GM12878 (cell line): ENCODE results near the gene NDUFS4. TPM values are rescaled to one million over a fixed set of nuclear protein-coding genes. Genes with fewer than 3 reads are reported as not detected.

Experiments
- BCL3 ChIP-seq: IDR thresholded peaks from 2 replicates; pipeline ENCODE4 v1.6.1; 2011; ENCODE audit warnings: borderline replicate concordance, low read depth, mild to moderate bottlenecking, moderate library complexity, low read length; ENCODE audit not compliant: insufficient read depth, poor library complexity, severe bottlenecking
- E4F1 ChIP-seq: fragments of 450-650 bp; IDR thresholded peaks from 2 replicates; pipeline ENCODE4 v1.6.1; 2018; ENCODE audit warnings: borderline replicate concordance, mild to moderate bottlenecking; ENCODE audit not compliant: partially characterized antibody
- FOXK2 ChIP-seq: fragments of 450-650 bp; IDR thresholded peaks from 2 replicates; pipeline ENCODE4 v1.6.1; 2017; ENCODE audit warnings: mild to moderate bottlenecking, moderate library complexity
- HCFC1 ChIP-seq: fragments of 150-350 bp; IDR thresholded peaks from 2 replicates; pipeline ENCODE4 v1.6.1; 2014; ENCODE audit warnings: low read length
- IKZF2 ChIP-seq, 2 experiments: fragments of 450-650 bp; IDR thresholded peaks; 2 replicates each; pipeline ENCODE4 v1.6.1; 2017; ENCODE audit warnings: mild to moderate bottlenecking in 2 of 2, moderate library complexity in 2 of 2
- JUNB ChIP-seq: IDR thresholded peaks from 2 replicates; pipeline ENCODE4 v1.6.1; 2016; ENCODE audit warnings: antibody characterized with exemption, mild to moderate bottlenecking
- LARP7 ChIP-seq: fragments of 450-650 bp; IDR thresholded peaks from 2 replicates; pipeline ENCODE4 v1.6.1; 2017; ENCODE audit warnings: mild to moderate bottlenecking
- MEF2A ChIP-seq: IDR thresholded peaks from 2 replicates; pipeline ENCODE4 v1.6.1; 2011; ENCODE audit warnings: low read depth, mild to moderate bottlenecking, low read length, moderate library complexity; ENCODE audit not compliant: insufficient read depth
- MEF2B ChIP-seq: fragments of 450-650 bp; IDR thresholded peaks from 2 replicates; pipeline ENCODE4 v1.6.1; 2018; ENCODE audit warnings: mild to moderate bottlenecking, moderate library complexity; ENCODE audit not compliant: partially characterized antibody, poor library complexity, severe bottlenecking
- MTA3 ChIP-seq: IDR thresholded peaks from 2 replicates; pipeline ENCODE4 v1.6.1; 2012; ENCODE audit warnings: low read length, inconsistent platforms, borderline replicate concordance
- MYC ChIP-seq: IDR thresholded peaks from 2 replicates; pipeline ENCODE4 v1.6.1; 2011; ENCODE audit warnings: mild to moderate bottlenecking, low read length, moderate library complexity, inconsistent platforms; ENCODE audit not compliant: insufficient read depth, insufficient replicate concordance, insufficient read length, severe bottlenecking
- NFXL1 ChIP-seq: fragments of 450-650 bp; IDR thresholded peaks from 2 replicates; pipeline ENCODE4 v1.6.1; 2017; ENCODE audit warnings: antibody characterized with exemption, mild to moderate bottlenecking, borderline replicate concordance
- NRF1 ChIP-seq: conservative IDR thresholded peaks from 2 replicates; pipeline ENCODE4 v1.6.1; 2011; ENCODE audit warnings: mild to moderate bottlenecking, low read depth, low read length, improper control_type of control experiment
- SP1 ChIP-seq: IDR thresholded peaks from one replicate; pipeline ENCODE4 v1.6.1; 2011; ENCODE audit warnings: low read depth, low read length
- SREBF2 ChIP-seq: IDR thresholded peaks from 2 replicates; pipeline ENCODE4 v1.6.1; 2012; ENCODE audit warnings: mild to moderate bottlenecking, low read length
- SRF ChIP-seq, 2 experiments: IDR thresholded peaks; 2 replicates each; pipeline ENCODE4 v1.6.1; 2011; ENCODE audit warnings: low read depth in 2 of 2, low read length in 2 of 2, mild to moderate bottlenecking in 1 of 2, moderate library complexity in 1 of 2
- STAT3 ChIP-seq: IDR thresholded peaks from 2 replicates; pipeline ENCODE4 v1.6.1; 2011; ENCODE audit warnings: low read depth, low read length, improper control_type of control experiment
- SUPT20H ChIP-seq: IDR thresholded peaks from 2 replicates; pipeline ENCODE4 v1.6.1; 2011; ENCODE audit warnings: low read depth, mild to moderate bottlenecking, low read length, moderate library complexity, borderline replicate concordance; ENCODE audit not compliant: control insufficient read depth
- polyA plus RNA-seq, 11 experiments: library from polyadenylated mRNA; depleted of rRNA in 4 of 11; unstranded in 6 of 11; stranded (reverse) in 5 of 11; fragments of >200 nt; fragmentation: Nextera tagmentation in 4 of 11; fragmentation: Illumina TruSeq in 1 of 11; extraction: Ambion mirVana in 4 of 11; extraction: Trizol in 1 of 11; gene quantifications; 1 replicate in 1 of 11; 2 replicates in 10 of 11; pipeline versions ENCODE4 v1.2.1 to v1.2.3, GENCODE V29; 2011 to 2016; ENCODE audit warnings: inconsistent platforms in 2 of 11, missing spikeins in 2 of 11, low read depth in 1 of 11
- total RNA-seq, 4 experiments: library from RNA; depleted of rRNA in 3 of 4; stranded (reverse); fragments of >200 nt in 3 of 4; fragmentation: Illumina TruSeq in 1 of 4; extraction: Trizol in 1 of 4; gene quantifications; 2 replicates each; pipeline versions ENCODE4 v1.2.1 to v1.2.3, GENCODE V29; 2013 to 2021
- TF ChIP-seq, protein P1 (sequence below): fragments of 450-650 bp; formaldehyde crosslinking; IDR thresholded peaks from 2 replicates; pipeline ENCODE4 v1.4.0; 2020; ENCODE audit warnings: mild to moderate bottlenecking, moderate library complexity
- TF ChIP-seq, protein P2 (sequence below): fragments of 450-650 bp; conservative IDR thresholded peaks from 2 replicates; pipeline ENCODE4 v1.6.1; 2017; ENCODE audit warnings: mild to moderate bottlenecking, moderate library complexity

Gene NDUFS4
- total and polyA plus RNA-seq, 10 of the 15 experiments (the other 5 are each of a cell fraction or from before 2014, with no cell fraction given), result 69.9 to 366 (median 114) TPM

- TF ChIP-seq SUPT20H (no peak), SREBF2 (no peak), E4F1 (no peak), MTA3 (no peak), BCL3 (no peak), MYC (no peak), MEF2A (no peak), IKZF2 (IDR thresholded peaks at IDR 0.05) (peak; percentile 26 to 38), LARP7 (no peak), SP1 (no peak), FOXK2 (no peak), HCFC1 (peak; percentile 64), JUNB (no peak), NRF1 (no peak), SRF (IDR thresholded peaks at IDR 0.05; ENCODE audit: low read depth in 2 of 2, low read length in 2 of 2) (no peak), NFXL1 (no peak), STAT3 (no peak), MEF2B (no peak)
- TF ChIP-seq, protein P1, sequence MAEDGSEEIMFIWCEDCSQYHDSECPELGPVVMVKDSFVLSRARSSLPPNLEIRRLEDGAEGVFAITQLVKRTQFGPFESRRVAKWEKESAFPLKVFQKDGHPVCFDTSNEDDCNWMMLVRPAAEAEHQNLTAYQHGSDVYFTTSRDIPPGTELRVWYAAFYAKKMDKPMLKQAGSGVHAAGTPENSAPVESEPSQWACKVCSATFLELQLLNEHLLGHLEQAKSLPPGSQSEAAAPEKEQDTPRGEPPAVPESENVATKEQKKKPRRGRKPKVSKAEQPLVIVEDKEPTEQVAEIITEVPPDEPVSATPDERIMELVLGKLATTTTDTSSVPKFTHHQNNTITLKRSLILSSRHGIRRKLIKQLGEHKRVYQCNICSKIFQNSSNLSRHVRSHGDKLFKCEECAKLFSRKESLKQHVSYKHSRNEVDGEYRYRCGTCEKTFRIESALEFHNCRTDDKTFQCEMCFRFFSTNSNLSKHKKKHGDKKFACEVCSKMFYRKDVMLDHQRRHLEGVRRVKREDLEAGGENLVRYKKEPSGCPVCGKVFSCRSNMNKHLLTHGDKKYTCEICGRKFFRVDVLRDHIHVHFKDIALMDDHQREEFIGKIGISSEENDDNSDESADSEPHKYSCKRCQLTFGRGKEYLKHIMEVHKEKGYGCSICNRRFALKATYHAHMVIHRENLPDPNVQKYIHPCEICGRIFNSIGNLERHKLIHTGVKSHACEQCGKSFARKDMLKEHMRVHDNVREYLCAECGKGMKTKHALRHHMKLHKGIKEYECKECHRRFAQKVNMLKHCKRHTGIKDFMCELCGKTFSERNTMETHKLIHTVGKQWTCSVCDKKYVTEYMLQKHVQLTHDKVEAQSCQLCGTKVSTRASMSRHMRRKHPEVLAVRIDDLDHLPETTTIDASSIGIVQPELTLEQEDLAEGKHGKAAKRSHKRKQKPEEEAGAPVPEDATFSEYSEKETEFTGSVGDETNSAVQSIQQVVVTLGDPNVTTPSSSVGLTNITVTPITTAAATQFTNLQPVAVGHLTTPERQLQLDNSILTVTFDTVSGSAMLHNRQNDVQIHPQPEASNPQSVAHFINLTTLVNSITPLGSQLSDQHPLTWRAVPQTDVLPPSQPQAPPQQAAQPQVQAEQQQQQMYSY (CRISPR knock-in tag), result no peak
- TF ChIP-seq, protein P2, sequence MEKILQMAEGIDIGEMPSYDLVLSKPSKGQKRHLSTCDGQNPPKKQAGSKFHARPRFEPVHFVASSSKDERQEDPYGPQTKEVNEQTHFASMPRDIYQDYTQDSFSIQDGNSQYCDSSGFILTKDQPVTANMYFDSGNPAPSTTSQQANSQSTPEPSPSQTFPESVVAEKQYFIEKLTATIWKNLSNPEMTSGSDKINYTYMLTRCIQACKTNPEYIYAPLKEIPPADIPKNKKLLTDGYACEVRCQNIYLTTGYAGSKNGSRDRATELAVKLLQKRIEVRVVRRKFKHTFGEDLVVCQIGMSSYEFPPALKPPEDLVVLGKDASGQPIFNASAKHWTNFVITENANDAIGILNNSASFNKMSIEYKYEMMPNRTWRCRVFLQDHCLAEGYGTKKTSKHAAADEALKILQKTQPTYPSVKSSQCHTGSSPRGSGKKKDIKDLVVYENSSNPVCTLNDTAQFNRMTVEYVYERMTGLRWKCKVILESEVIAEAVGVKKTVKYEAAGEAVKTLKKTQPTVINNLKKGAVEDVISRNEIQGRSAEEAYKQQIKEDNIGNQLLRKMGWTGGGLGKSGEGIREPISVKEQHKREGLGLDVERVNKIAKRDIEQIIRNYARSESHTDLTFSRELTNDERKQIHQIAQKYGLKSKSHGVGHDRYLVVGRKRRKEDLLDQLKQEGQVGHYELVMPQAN, result no peak
These were observed at the start of gene NDUFS4 (continued) for GRCh38 chr5:53560506-53561191.
